Stimulated activated CD4-positive, alpha-beta T cell treated with anti-CD3 and anti-CD28 coated beads, Interleukin-2, amount 100 ng/mL, for 24 hours (primary cell): ENCODE data around the gene EPHB2.

ENCODE experiments used
- DNase-seq, 2 donors: peaks; one replicate each; pipeline ENCODE4 v3.0.0-alpha.2; 2020

Gene EPHB2

DNA sequence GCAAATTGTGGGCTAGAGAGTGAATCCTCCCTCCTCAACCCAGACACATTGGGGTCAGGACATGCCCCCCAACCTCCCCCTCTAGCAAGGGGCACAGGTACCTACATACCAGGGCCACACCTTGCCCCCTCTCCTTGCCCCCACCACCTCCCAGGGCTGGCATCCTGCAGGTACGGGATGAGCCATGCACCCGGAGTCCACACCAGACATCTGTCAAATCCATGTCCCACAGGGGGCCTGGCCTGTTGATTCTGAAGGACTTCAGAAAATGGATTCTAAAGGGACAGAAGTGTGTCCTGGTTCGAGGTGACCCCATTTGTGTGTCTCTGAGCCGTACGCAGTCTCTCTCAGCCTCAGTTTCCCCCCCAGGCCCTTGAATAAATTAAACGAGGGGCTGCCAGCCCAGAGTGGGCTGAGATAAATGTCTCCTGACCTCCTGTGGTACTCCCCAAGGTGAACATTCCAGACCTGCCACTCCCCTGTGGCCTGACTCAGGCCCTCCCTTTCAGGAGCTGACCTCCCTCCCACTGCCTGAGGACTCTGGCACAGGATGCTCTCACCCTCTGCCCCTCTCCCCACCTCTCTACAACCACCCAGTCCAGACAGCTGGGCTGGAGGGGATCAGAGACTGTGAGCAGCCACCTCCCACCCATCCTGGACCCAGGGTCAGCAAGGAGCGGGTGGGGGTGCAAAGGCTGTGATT lies 94.5 kb downstream of the EPHB2 start:
- DNase-seq, result no peak

DNA sequence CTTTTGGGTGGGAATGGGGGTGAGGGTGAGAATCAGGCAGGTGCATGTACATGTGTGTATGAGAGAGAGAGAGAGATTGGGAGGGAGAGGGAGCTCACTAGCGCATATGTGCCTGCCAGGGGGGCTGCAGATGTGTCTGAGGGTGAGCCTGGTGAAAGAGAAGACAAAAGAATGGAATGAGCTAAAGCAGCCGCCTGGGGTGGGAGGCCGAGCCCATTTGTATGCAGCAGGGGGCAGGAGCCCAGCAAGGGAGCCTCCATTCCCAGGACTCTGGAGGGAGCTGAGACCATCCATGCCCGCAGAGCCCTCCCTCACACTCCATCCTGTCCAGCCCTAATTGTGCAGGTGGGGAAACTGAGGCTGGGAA lies 95.0 kb downstream of the EPHB2 start:
- no peak for DNase-seq

DNA sequence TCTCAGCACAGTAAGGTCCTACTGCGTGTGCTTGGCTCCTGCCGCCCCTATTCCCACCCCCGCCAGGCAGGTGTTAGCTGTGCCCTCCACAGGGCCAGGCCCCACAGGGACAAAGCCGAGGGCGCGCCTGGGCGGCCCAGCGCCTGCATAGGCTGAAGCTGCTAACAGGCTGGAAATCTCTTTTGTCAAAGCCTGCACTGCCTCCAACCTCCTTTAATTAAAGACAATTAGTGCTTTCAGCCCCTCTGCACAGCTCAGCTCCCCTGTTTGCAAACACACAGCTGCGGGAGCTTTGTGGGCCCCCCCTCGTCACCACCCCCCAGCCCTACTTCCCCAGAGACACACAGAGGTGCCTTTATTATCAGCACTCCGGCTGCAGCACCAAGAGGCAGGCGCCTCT lies 95.9 kb downstream of the EPHB2 start:
- no peak for DNase-seq

- no peak for DNase-seq
Observed at GRCh38 chr1:22807340-22807739, 96.7 kb downstream of the EPHB2 start.

DNA sequence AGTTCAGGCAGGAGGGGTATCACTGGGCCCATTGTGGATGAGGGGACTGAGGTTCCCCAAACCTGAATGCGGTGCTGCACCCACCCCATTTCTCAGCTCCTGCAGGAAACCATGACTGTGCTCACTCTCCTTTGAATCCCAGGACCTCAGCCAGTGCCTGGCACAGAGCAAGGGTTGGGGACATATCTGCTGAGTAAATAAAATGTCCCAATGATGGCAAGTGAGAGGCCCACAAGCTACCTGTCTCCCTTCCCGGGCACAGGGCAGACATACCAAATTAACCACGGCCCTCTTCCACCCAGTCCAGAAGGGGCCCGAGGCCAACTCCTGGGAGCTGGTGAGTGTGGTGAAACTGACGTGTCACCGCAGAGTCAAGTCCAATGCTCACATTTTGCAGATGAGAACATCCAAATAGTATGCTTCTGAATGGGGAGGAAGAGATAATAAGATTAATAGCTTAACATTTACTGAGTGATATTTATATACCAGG lies 97.6 kb downstream of the EPHB2 start:
- DNase-seq, result no peak

GRCh38 chr1:22808676-22809483 lies 98.2 kb downstream of the EPHB2 start:
- no peak for DNase-seq

GRCh38 chr1:22809783-22810182 lies 99.1 kb downstream of the EPHB2 start:
- DNase-seq, result no peak

- no peak for DNase-seq
Observed at GRCh38 chr1:22810378-22810777, 99.7 kb downstream of the EPHB2 start.

- DNase-seq, result no peak
Observed at GRCh38 chr1:22812092-22812880, 101.6 kb downstream of the EPHB2 start.

DNA sequence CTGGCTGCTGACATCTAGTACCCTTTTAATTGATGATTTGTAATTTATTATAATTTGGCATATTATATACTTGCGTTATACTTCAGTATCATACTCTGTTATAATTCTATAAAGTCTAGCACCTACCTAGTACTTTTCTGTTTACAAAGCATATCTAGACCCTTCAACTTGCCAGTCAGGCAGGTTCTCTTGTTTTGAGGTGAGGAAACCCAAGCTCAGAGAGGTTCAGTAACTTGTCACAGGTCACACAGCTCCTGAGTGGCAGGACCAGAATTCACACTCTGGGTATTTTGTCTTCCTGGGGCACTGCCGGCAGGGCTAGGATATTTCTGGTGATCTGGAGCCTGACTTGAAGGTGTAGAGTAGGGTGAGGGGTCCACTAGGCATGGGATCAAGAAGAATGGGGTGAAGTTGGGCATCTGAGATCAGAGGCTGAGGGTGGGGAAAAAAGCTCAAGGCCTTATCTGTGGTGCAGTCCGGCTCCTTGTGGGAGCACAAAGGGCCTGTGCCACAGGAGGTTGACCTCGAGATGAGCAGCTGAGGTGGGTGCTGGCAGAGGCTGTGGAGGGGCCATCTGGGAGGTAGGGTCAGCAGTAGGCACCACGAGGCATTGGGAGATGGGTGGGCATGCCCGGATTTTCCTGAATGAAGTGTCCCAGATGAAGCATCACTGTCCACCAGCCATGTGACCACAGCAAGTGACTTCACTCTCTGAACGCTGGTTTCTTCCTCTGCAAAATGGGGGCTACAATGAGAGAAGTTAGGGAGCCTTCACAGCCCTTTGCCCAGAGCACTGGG lies 102.6 kb downstream of the EPHB2 start:
- DNase-seq, result no peak

GRCh38 chr1:22814176-22815042 lies 103.8 kb downstream of the EPHB2 start:
- DNase-seq, result no peak

GRCh38 chr1:22815043-22815365 lies 104.4 kb downstream of the EPHB2 start:
- no peak for DNase-seq

DNA sequence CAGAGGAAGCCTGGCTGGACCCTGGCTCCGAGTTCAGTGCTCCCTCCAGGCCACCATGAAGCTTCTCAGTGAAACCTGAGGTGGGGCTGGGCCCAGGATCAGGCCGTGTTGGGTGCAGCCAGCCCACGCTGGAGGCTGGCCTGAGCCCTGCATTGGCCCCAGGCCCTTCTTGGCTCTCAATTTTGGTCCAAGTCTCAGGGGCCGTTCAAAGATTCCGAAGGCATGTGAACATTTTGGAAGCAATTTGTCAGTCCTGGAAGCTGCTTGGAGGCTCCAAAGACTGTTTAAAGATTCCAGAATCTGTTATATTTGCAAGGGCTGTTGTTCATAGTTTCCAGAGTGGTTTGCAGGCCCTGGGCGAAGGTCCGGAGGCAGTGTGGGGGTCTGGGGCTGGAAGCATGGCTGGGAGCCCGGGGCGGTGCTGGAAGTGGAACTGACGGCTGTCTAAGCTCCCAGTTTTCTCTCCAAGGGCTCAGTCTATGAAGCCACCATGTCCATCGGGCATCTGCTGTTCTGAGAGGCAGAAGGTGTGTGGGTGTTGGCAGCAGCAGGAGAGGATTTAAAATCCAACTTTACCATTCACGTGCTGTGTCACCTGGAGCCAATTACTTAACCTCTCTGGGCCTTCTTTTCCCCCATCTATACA lies 104.9 kb downstream of the EPHB2 start:
- DNase-seq, result no peak

GRCh38 chr1:22816067-22816775 lies 105.6 kb downstream of the EPHB2 start:
- DNase-seq, result no peak

GRCh38 chr1:22816803-22817202 lies 106.2 kb downstream of the EPHB2 start:
- DNase-seq, result no peak

- no peak for DNase-seq
Observed at GRCh38 chr1:22817462-22817861, 106.8 kb downstream of the EPHB2 start.

- no peak for DNase-seq
Observed at GRCh38 chr1:22818061-22818770, 107.6 kb downstream of the EPHB2 start.

GRCh38 chr1:22819361-22819760 lies 108.7 kb downstream of the EPHB2 start:
- no peak for DNase-seq

- DNase-seq, result no peak
Observed at GRCh38 chr1:22821027-22821426, 110.4 kb downstream of the EPHB2 start.

DNA sequence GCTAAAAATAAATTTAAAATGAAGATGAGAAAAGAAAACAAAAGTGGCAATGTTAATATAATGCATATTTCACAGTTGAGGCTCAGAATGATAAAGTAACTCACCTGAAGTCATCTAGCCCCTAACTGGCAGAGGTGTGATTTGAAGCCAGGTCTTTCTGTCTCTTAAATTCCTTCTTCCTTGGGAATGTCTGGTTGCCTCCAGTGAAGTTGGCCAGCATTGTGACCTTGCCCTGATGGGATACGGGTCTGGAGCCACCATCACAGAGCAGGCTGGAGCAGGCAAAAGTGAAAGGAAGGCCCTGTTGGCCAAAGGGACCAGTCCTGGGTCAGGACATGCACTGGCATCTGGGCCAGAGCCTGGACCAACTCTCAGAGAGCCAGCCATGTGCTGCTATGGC lies 111.7 kb downstream of the EPHB2 start:
- no peak for DNase-seq
